Common myeloid progenitor, CD34-positive (primary cell): ENCODE data around the gene ZER1.
A peak's percentile ranks its signal among the peaks of the same experiment; 100 is the strongest.

Experiments used
- CTCF ChIA-PET: fragments of 350-600 bp; sonication (Branson Sonifier 250); formaldehyde crosslinking; loops from one replicate; lab custom pipeline; 2021; ENCODE audit warnings: antibody characterized with exemption; lab: Charles Lee
- POLR2A ChIA-PET: fragments of 350-600 bp; sonication (Branson Sonifier 250); formaldehyde crosslinking; loops from one replicate; lab custom pipeline; 2021; ENCODE audit warnings: antibody characterized with exemption; lab: Charles Lee
- DNase-seq, 3 donors: peaks; one replicate each; pipeline versions ENCODE4 v3.0.0 to v3.0.0-alpha.2; 2013
- H3K27ac ChIP-seq, 2 experiments: 1 replicate in 1 of 2; 2 replicates in 1 of 2; pipeline ENCODE4 v1.7.0; 2013; ENCODE audit warnings: inconsistent platforms in 2 of 2, low read length in 2 of 2, mild to moderate bottlenecking in 2 of 2, low read depth in 1 of 2, moderate library complexity in 1 of 2; ENCODE audit not compliant: severe bottlenecking in 2 of 2, insufficient read depth in 1 of 2, poor library complexity in 1 of 2
- H3K27me3 ChIP-seq, 5 experiments: replicated peaks in 2 of 5; 1 replicate in 3 of 5; 2 replicates in 2 of 5; pipeline versions ENCODE4 v1.6.1 to v1.7.0; 2013; ENCODE audit warnings: low read length in 4 of 5, mild to moderate bottlenecking in 2 of 5, moderate library complexity in 2 of 5, inconsistent platforms in 1 of 5; ENCODE audit not compliant: insufficient read depth in 5 of 5, control insufficient read depth in 4 of 5
- H3K36me3 ChIP-seq, 4 experiments: 1 replicate in 2 of 4; 2 replicates in 2 of 4; pipeline versions ENCODE4 v1.6.1 to v1.7.0; 2013; ENCODE audit warnings: low read length in 3 of 4, control low read depth in 1 of 4, mild to moderate bottlenecking in 1 of 4; ENCODE audit not compliant: control insufficient read depth in 4 of 4, insufficient read depth in 4 of 4
- H3K4me1 ChIP-seq, 4 experiments: 1 replicate in 3 of 4; 2 replicates in 1 of 4; pipeline versions ENCODE4 v1.6.1 to v1.7.1; 2013; ENCODE audit warnings: low read length in 3 of 4, mild to moderate bottlenecking in 3 of 4, control low read depth in 1 of 4, inconsistent platforms in 1 of 4, moderate library complexity in 1 of 4; ENCODE audit not compliant: control insufficient read depth in 4 of 4, insufficient read depth in 4 of 4; ENCODE audit errors: control extremely low read depth in 1 of 4
- H3K4me3 ChIP-seq, 7 experiments: 1 replicate in 4 of 7; 2 replicates in 3 of 7; pipeline versions ENCODE4 v1.5.1 to v1.7.0; 2013; ENCODE audit warnings: mild to moderate bottlenecking in 7 of 7, low read length in 6 of 7, moderate library complexity in 6 of 7, inconsistent platforms in 2 of 7, low read depth in 2 of 7, control low read depth in 1 of 7; ENCODE audit not compliant: insufficient read depth in 4 of 7, control insufficient read depth in 1 of 7; ENCODE audit errors: extremely low read depth in 1 of 7
- H3K9me3 ChIP-seq, 5 experiments: 1 replicate in 4 of 5; 2 replicates in 1 of 5; pipeline versions ENCODE4 v1.6.1 to v1.7.1; 2013; ENCODE audit warnings: low read length in 4 of 5, mild to moderate bottlenecking in 2 of 5, inconsistent platforms in 1 of 5, low read depth in 1 of 5, moderate library complexity in 1 of 5; ENCODE audit not compliant: control insufficient read depth in 4 of 5, insufficient read depth in 2 of 5; ENCODE audit errors: control extremely low read depth in 1 of 5
- WGBS: methylation state at CpG from one replicate; pipeline ENCODE4 v1.1.5; 2013; ENCODE audit not compliant: insufficient coverage; 5-methylcytosine and 5-hydroxymethylcytosine counted together

ZER1 gene

DNA sequence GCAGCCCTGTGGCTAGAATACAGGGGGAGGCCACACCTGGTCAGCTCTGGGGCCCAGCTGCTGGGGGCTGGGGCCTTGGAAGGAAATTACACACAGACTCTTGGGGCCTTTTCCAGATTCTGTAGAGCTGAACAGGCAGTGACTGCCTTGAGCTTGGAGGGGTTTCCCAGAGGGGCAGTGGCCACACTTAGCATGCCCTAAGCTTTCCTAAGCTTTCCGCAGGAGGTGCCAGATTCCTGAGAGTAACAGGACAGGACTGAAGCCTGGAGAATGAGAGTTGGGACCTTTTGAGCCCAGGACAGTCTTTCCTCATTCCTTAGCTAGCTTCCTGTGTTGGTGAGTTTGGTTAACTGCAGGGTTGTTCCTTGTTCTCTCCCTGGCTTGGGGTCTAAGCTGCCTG, 16.7 kb upstream of the ZER1 start:
- CTCF ChIA-PET: interaction anchor here (0.9 to 3.0 kb wide), 6 partner anchors 17 to 55 kb away, joined by 3 to 12 read pairs (median 4); partner anchors contain the start of genes ENDOG and SPOUT1
- WGBS: 67% methylated on average over 1 of the region's 1 CpG
- H3K27ac ChIP-seq: peak overlapping the region in 1 of 2 experiments; percentile 85
- H3K36me3 ChIP-seq: peaks cover 3 to 34% (median 30%) of the 10 kb centered on the region in 4 experiments
- no peaks in the 10 kb centered on the region for H3K9me3 ChIP-seq
- H3K4me1 ChIP-seq: peaks cover 3 to 29% (median 27%) of the 10 kb centered on the region in 4 experiments
- H3K4me3 ChIP-seq: peak overlapping the region in 5 of 7 experiments; percentile 85 to 100 (median 97)
- no peak for DNase-seq
- H3K27me3 ChIP-seq: no peaks in the 10 kb centered on the region
- POLR2A ChIA-PET: interaction anchor here (0.8 to 0.9 kb wide), 2 partner anchors 17 to 38 kb away, joined by 3 to 5 read pairs; partner anchors contain the start of gene ZER1

DNA sequence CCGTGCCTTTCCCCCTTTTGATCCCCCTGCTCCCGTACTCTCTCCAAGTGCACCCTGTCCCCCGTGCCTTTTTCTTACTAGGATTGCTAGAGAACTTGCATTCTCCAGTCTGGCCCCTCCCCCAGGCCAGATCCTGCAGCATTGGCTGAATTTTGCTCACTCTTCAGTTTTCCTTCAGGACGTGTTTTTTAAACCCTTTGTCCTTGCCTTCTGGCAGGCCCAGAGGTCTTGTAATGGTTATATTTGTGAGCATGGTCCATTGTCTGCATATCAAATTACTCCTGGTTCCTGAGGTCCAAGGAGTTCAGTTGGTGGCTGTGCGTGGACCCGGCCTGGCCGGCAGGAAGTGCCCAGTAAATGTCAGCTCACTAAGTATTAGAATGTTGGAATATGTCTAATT, 15.9 kb upstream of the ZER1 start:
- WGBS: 3% methylated on average over 5 of the region's 7 CpGs
- Histone ChIP-seq H3K36me3 (peaks cover 2 to 26% (median 22%) of the 10 kb centered on the region in 4 experiments), H3K9me3 (no peaks in the 10 kb centered on the region), H3K27ac (peak overlapping the region in 1 of 2 experiments; percentile 85), H3K4me3 (peak overlapping the region; percentile 82 to 100 (median 86)), H3K27me3 (no peaks in the 10 kb centered on the region), H3K4me1 (peaks cover 3 to 37% (median 33%) of the 10 kb centered on the region in 4 experiments)
- POLR2A ChIA-PET: interaction anchor here (0.8 to 0.9 kb wide), 2 partner anchors 16 to 39 kb away, joined by 3 to 5 read pairs; partner anchors contain the start of gene ZER1
- CTCF ChIA-PET: interaction anchor here (1.2 to 3.0 kb wide), 4 partner anchors 17 to 54 kb away, joined by 3 to 12 read pairs (median 8); partner anchors contain the start of gene ENDOG
- DNase-seq: peak in 1 of 3 donors; percentile 8

DNA sequence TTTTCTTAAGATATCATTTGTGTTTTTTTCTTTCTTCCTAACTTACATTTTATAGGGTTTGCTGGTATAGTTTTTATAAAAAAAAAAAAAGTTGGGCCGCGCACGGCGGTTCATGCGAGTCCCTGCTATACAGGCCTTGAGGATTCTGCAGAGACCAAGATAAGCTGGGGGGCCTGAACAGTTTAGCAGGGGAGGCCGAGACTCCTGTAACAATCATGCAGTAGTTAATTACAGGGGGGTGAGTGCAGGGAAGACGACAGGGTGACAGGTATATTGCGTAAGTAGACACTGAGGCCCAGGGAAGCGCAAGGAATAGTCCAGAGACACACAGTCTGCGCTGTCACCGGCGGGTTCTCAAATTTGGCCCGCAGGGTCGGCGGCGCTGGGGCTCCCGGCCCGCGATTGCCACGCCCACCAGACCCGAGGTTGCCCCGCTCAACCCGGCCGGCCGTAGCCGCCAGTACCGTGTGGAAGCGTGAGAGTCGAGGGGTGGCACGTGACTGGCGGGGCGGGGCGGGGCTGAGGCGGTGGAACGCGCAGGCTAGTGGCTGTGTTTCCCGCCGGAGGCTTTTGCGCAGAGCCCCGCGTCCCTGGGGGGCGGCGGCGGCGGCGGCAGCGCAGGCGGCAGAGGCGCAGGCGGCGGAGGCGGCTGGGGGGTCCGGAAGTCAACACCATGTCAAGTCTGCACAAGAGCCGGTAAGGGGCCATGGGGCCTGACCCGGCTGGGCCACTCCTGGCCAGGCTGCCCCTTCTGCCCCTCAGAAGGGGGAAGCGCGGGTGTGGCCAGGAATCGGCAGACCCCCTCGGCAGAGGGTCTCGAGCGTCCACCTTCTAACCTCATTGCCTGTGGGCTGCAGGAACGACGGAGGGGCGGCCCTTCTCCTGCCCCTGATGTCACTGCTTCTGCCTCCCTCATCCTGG, 15.2 kb upstream of the ZER1 start, which contains the start of gene TBC1D13:
TBC1D13 (plus strand) TSS at position 573 of the 921 bp plus-strand sequence; CDS start at position 674, 101 bp downstream.
- DNase-seq: peak; percentile 88 to 94 (median 90)
- H3K36me3 ChIP-seq: peaks cover 2 to 19% (median 15%) of the 10 kb centered on the region in 4 experiments
- ChIA-PET CTCF (interaction anchor here (1.3 kb wide), 1 partner anchor 14 kb away, joined by 3 read pairs; no protein-coding TSS in a partner anchor), POLR2A (interaction anchor here (0.8 kb wide), 1 partner anchor 12 kb away, joined by 3 read pairs; no protein-coding TSS in a partner anchor)
- 2% methylated on average over 53 of the region's 64 CpGs for WGBS
- no peaks in the 10 kb centered on the region for H3K27me3 ChIP-seq
- peaks cover 3 to 37% (median 34%) of the 10 kb centered on the region in 4 experiments for H3K4me1 ChIP-seq
- peak within 1 kb of the TSS; percentile 82 to 100 (median 86) for H3K4me3 ChIP-seq
- H3K9me3 ChIP-seq: peaks cover 0 to 3% (median 0%) of the 10 kb centered on the region in 5 experiments
- peak within 1 kb of the TSS; percentile 61 to 85 for H3K27ac ChIP-seq

DNA sequence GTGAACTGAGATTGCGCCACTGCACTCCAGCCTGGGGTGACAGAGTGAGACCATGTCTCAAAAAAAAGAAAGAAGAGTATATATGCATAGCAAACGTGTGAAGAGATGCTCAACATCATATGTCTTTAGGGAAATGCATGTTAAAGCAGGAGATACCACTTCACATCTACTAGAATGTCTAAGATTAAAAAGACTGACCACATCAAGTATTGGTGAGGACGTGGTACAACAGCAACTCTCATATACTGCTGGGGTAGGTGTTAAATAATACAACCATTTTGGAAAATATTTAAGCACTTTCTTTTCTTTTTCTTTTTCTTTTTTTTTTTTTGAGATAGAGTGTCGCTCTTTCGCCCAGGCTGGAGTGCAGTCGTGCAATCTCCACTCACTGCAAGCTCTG, 13.7 kb upstream of the ZER1 start:
- H3K9me3 ChIP-seq: peaks cover 0 to 8% (median 4%) of the 10 kb centered on the region in 5 experiments
- H3K4me3 ChIP-seq: no peak overlapping the region
- CTCF ChIA-PET: interaction anchor here (1.3 kb wide), 1 partner anchor 13 kb away, joined by 3 read pairs; no protein-coding TSS in a partner anchor
- no peaks in the 10 kb centered on the region for H3K27me3 ChIP-seq
- H3K36me3 ChIP-seq: peaks cover 0 to 4% (median under 1%) of the 10 kb centered on the region in 4 experiments
- POLR2A ChIA-PET: no interaction called here
- peaks cover 3 to 43% (median 35%) of the 10 kb centered on the region in 4 experiments for H3K4me1 ChIP-seq
- 100% methylated on average over 1 of the region's 6 CpGs for WGBS
- no peak for DNase-seq
- no peak overlapping the region for H3K27ac ChIP-seq

DNA sequence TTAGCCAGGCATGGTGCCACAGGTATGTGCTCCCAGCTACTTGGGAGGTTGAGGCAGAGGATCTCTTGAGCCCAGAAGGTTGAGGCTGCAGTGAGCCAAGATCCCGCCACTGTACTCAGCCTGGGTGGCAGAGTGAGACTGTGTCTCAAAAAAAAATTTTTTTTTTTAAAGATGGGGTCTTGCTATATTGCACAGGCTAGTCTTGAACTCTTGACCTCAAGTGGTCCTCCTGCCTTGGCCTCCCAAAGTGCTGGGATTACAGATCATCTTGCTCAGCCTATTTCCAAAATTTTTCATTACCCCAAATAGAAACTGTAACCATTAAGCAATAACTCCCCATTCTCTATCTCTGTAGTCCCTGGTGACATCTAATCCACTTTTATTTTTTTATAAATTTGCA, 10.9 kb upstream of the ZER1 start:
- H3K27ac ChIP-seq: no peak overlapping the region
- ChIA-PET POLR2A (interaction anchor here (0.8 to 2.4 kb wide), 3 partner anchors 11 to 36 kb away, joined by 3 to 11 read pairs (median 4); partner anchors contain the start of gene ZER1), CTCF (interaction anchor here (1.3 to 3.0 kb wide), 4 partner anchors 11 to 50 kb away, joined by 3 to 18 read pairs (median 7); partner anchors contain the start of genes ENDOG and ZER1)
- peaks cover 0 to 33% (median 24%) of the 10 kb centered on the region in 4 experiments for H3K4me1 ChIP-seq
- H3K36me3 ChIP-seq: no peaks in the 10 kb centered on the region
- no peaks in the 10 kb centered on the region for H3K27me3 ChIP-seq
- WGBS: 100% methylated on average over 1 of the region's 1 CpG
- no peak for DNase-seq
- H3K4me3 ChIP-seq: no peak overlapping the region
- H3K9me3 ChIP-seq: peaks cover 0 to 8% (median 4%) of the 10 kb centered on the region in 5 experiments

DNA sequence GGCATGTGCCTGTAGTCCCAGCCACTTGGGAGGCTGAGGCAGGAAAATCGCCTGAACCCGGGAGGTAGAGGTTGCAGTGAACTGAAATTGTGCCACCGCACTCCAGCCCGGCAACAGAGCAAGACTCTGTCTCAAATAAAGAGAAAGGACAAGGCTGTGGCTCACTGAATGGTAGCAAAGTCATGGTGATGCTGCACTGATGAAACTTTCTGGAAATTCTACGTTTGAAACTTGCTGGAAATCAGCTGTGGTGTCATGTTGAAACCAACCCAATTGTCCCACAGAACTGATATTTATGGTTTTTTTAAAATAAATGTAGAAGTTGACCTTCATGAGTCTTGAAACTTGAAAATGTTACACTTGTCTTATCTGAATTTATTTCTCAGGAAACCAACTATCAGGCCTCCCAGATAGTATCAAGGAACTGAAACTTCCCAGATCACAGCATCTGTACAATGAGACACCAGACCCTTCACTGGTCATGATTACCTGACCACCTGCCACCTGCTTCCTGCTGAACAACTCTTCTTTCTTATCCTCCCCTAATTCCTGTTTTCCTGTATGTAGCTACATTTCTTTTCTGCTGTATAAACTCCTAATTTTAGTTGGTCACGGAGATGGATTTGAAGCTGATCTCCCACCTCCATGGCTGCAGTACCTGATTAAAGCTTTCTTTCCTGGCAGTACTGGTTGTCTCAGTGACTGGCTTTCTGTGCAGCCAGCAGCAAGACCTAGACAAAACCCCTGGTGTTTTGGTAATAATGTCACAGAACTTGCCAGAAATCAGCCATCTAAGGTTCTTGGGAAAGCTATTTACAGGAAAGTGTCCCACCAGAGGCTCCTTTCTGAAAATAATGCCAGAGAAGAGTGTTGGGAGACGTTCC, 9.7 kb upstream of the ZER1 start:
- peaks cover 0 to 27% (median 17%) of the 10 kb centered on the region in 4 experiments for H3K4me1 ChIP-seq
- H3K27me3 ChIP-seq: no peaks in the 10 kb centered on the region
- peaks cover 0 to 8% (median 4%) of the 10 kb centered on the region in 5 experiments for H3K9me3 ChIP-seq
- H3K4me3 ChIP-seq: no peak overlapping the region
- POLR2A ChIA-PET: interaction anchor here (0.6 to 0.9 kb wide), 2 partner anchors 14 to 97 kb away, joined by 3 read pairs; no protein-coding TSS in a partner anchor
- 82% methylated on average over 6 of the region's 7 CpGs for WGBS
- CTCF ChIA-PET: interaction anchor here (0.9 to 3.0 kb wide), 4 partner anchors 9 to 48 kb away, joined by 3 to 18 read pairs (median 6); partner anchors contain the start of genes ENDOG and ZER1
- DNase-seq: peak in 2 of 3 donors; percentile 59 to 61
- peak overlapping the region in 1 of 2 experiments; percentile 43 for H3K27ac ChIP-seq
- no peaks in the 10 kb centered on the region for H3K36me3 ChIP-seq
